GM12878 (cell line): ENCODE results near the gene CAMKMT. TPM values are rescaled to one million over a fixed set of nuclear protein-coding genes. Genes with fewer than 3 reads are reported as not detected.
"Not testable (repeated sequence)": the region's sequence is repeated elsewhere in the genome, so short reads cannot be mapped to it uniquely, and the experiment has no call there.

Experiments
- ATAC-seq: fragments of 200-7000 bp; cut with Tn5 transposase; 3 replicates; pipeline ENCODE4 v1.9.1; 2020; ENCODE audit warnings: mild to moderate bottlenecking, moderate library complexity
- BruUV-seq: library from RNA; stranded (reverse); fragments of 400-500 nt; replicated peaks from 2 replicates; lab custom pipeline; 2021; lab: Mats Ljungman, UMichigan
- CTCF ChIA-PET: fragments of 300-600 bp; sonication (Branson Sonifier 250); formaldehyde crosslinking; extraction: SDS; loops from one replicate; lab custom pipeline; 2021; ENCODE audit warnings: inconsistent platforms; lab: Yijun Ruan, JAX
- POLR2A ChIA-PET: fragments of 350-600 bp; formaldehyde crosslinking; extraction: SDS; loops from one replicate; lab custom pipeline; 2021; ENCODE audit warnings: inconsistent platforms; lab: Charles Lee
- RAD21 ChIA-PET: fragments of 300-600 bp; sonication (Branson Sonifier 250); formaldehyde crosslinking; loops from one replicate; lab custom pipeline; 2023; ENCODE audit warnings: antibody characterized with exemption; ENCODE audit not compliant: unreplicated experiment; lab: Charles Lee
- SMC1A ChIA-PET: fragments of 300-600 bp; sonication (Branson Sonifier 250); formaldehyde crosslinking; loops from one replicate; lab custom pipeline; 2023; ENCODE audit not compliant: unreplicated experiment, uncharacterized antibody; lab: Charles Lee
- DNase-seq: peaks from one replicate; pipeline ENCODE4 v3.0.0-alpha.2; 2011; ENCODE audit warnings: low read depth, low spot score
- FAIRE-seq: peaks from 3 replicates; lab custom pipeline; 2011; peaks lifted over from hg19 to GRCh38; lab: Jason Lieb, UNC
- H2AFZ ChIP-seq: 2 replicates; pipeline ENCODE4 v1.6.0; 2011; ENCODE audit warnings: low read depth, low read length, control low read depth; ENCODE audit not compliant: control insufficient read depth
- H3K27ac ChIP-seq: 2 replicates; pipeline ENCODE4 v1.5.1; 2011; ENCODE audit warnings: control low read depth; ENCODE audit not compliant: control insufficient read depth, insufficient read depth
- H3K27me3 ChIP-seq, 2 experiments: replicated peaks in 1 of 2; 2 replicates each; pipeline versions ENCODE4 v1.6.0 to v1.6.1; 2011; ENCODE audit warnings: low read length in 1 of 2; ENCODE audit not compliant: control insufficient read depth in 2 of 2, insufficient read depth in 2 of 2
- H3K36me3 ChIP-seq, 2 experiments: 2 replicates each; pipeline ENCODE4 v1.5.1; 2011; ENCODE audit warnings: low read length in 1 of 2; ENCODE audit not compliant: control insufficient read depth in 2 of 2, insufficient read depth in 2 of 2
- H3K4me1 ChIP-seq: 2 replicates; pipeline ENCODE4 v1.6.1; 2011; ENCODE audit warnings: mild to moderate bottlenecking, low read length, moderate library complexity, mixed read lengths; ENCODE audit not compliant: control insufficient read depth, insufficient read depth
- H3K4me2 ChIP-seq: 2 replicates; pipeline ENCODE4 v1.6.0; 2011; ENCODE audit warnings: control low read depth; ENCODE audit not compliant: control insufficient read depth, insufficient read depth
- H3K4me3 ChIP-seq: fragments of 200-600 bp; sonication (generic); 2 replicates; pipeline ENCODE4 v1.5.1; 2016
- H3K79me2 ChIP-seq: 2 replicates; pipeline ENCODE4 v1.6.0; 2011; ENCODE audit warnings: low read length; ENCODE audit not compliant: control insufficient read depth, insufficient read depth
- H3K9ac ChIP-seq: 2 replicates; pipeline ENCODE4 v1.8.0; 2011; ENCODE audit warnings: low read length, control low read depth, mixed read lengths; ENCODE audit not compliant: control insufficient read depth, insufficient read depth
- H3K9me3 ChIP-seq: replicated peaks from 3 replicates; pipeline ENCODE4 v1.5.1; 2011; ENCODE audit warnings: mild to moderate bottlenecking, low read length; ENCODE audit not compliant: control insufficient read depth, insufficient read depth
- H4K20me1 ChIP-seq: 2 replicates; pipeline ENCODE4 v1.6.0; 2011; ENCODE audit not compliant: control insufficient read depth, insufficient read depth
- CEBPB ChIP-seq, 2 experiments: fragments of 150-350 bp in 1 of 2; IDR thresholded peaks; 2 replicates each; pipeline ENCODE4 v1.6.1; 2012 to 2014; ENCODE audit warnings: low read depth in 2 of 2, low read length in 2 of 2, borderline replicate concordance in 1 of 2, inconsistent platforms in 1 of 2
- CREM ChIP-seq: IDR thresholded peaks from 2 replicates; pipeline ENCODE4 v1.6.1; 2014; ENCODE audit warnings: antibody characterized with exemption, low read depth
- ESRRA ChIP-seq: IDR thresholded peaks from 2 replicates; pipeline ENCODE4 v1.6.1; 2012; ENCODE audit warnings: mild to moderate bottlenecking, low read length, improper control_type of control experiment
- HCFC1 ChIP-seq: fragments of 150-350 bp; IDR thresholded peaks from 2 replicates; pipeline ENCODE4 v1.6.1; 2014; ENCODE audit warnings: low read length
- HDAC2 ChIP-seq: fragments of 200-600 bp; sonication (generic); IDR thresholded peaks from 2 replicates; pipeline ENCODE4 v1.6.1; 2017
- KAT2A ChIP-seq: conservative IDR thresholded peaks from 2 replicates; pipeline ENCODE4 v1.6.1; 2011; ENCODE audit warnings: low read depth, low read length; ENCODE audit not compliant: control insufficient read depth
- MEF2B ChIP-seq: fragments of 450-650 bp; IDR thresholded peaks from 2 replicates; pipeline ENCODE4 v1.6.1; 2018; ENCODE audit warnings: mild to moderate bottlenecking, moderate library complexity; ENCODE audit not compliant: partially characterized antibody, poor library complexity, severe bottlenecking
- MYC ChIP-seq: IDR thresholded peaks from 2 replicates; pipeline ENCODE4 v1.6.1; 2011; ENCODE audit warnings: mild to moderate bottlenecking, low read length, moderate library complexity, inconsistent platforms; ENCODE audit not compliant: insufficient read depth, insufficient replicate concordance, insufficient read length, severe bottlenecking
- RFX5 ChIP-seq: IDR thresholded peaks from 2 replicates; pipeline ENCODE4 v1.6.1; 2011; ENCODE audit warnings: low read depth, low read length, improper control_type of control experiment
- RUNX3 ChIP-seq: IDR thresholded peaks from 2 replicates; pipeline ENCODE4 v1.6.1; 2012; ENCODE audit warnings: low read length, inconsistent platforms
- SMAD1 ChIP-seq: fragments of 450-650 bp; IDR thresholded peaks from 2 replicates; pipeline ENCODE4 v1.6.1; 2018; ENCODE audit warnings: mild to moderate bottlenecking, low read depth; ENCODE audit not compliant: partially characterized antibody
- STAT1 ChIP-seq: fragments of 450-650 bp; conservative IDR thresholded peaks from 2 replicates; pipeline ENCODE4 v1.6.1; 2014; ENCODE audit warnings: antibody characterized with exemption, mild to moderate bottlenecking
- TARDBP ChIP-seq: IDR thresholded peaks from 2 replicates; pipeline ENCODE4 v1.6.1; 2016; ENCODE audit warnings: borderline replicate concordance
- WRNIP1 ChIP-seq: IDR thresholded peaks from 2 replicates; pipeline ENCODE4 v1.6.1; 2011; ENCODE audit warnings: low read depth, low read length, improper control_type of control experiment, borderline replicate concordance
- WGBS: methylation state at CpG from one replicate; pipeline ENCODE4 v1.1.6; 2016; ENCODE audit warnings: low lambda C conversion rate; ENCODE audit not compliant: insufficient replicate concordance, insufficient coverage; ENCODE audit errors: missing lambda C conversion rate; 5-methylcytosine and 5-hydroxymethylcytosine counted together
- in situ Hi-C: fragments of 300-500 bp; cut with MboI; formaldehyde crosslinking; loops from 9 replicates; pipeline ENCODE4 v1.14.3; 2018; ENCODE audit warnings: mixed read lengths
- intact Hi-C: fragments of 100-400 bp; cut with micrococcal nuclease; formaldehyde crosslinking; loops from one replicate; pipeline ENCODE4 v1.14.2; 2022; ENCODE audit not compliant: unreplicated experiment
- polyA plus RNA-seq, 11 experiments: library from polyadenylated mRNA; depleted of rRNA in 4 of 11; unstranded in 6 of 11; stranded (reverse) in 5 of 11; fragments of >200 nt; fragmentation: Nextera tagmentation in 4 of 11; fragmentation: Illumina TruSeq in 1 of 11; extraction: Ambion mirVana in 4 of 11; extraction: Trizol in 1 of 11; gene quantifications; 1 replicate in 1 of 11; 2 replicates in 10 of 11; pipeline versions ENCODE4 v1.2.1 to v1.2.3, GENCODE V29; 2011 to 2016; ENCODE audit warnings: inconsistent platforms in 2 of 11, missing spikeins in 2 of 11, low read depth in 1 of 11
- total RNA-seq, 4 experiments: library from RNA; depleted of rRNA in 3 of 4; stranded (reverse); fragments of >200 nt in 3 of 4; fragmentation: Illumina TruSeq in 1 of 4; extraction: Trizol in 1 of 4; gene quantifications; 2 replicates each; pipeline versions ENCODE4 v1.2.1 to v1.2.3, GENCODE V29; 2013 to 2021

Gene CAMKMT
- total and polyA plus RNA-seq, 10 of the 15 experiments (the other 5 are each of a cell fraction or from before 2014, with no cell fraction given) = 2.7 to 16.0 (median 11.8) TPM

- H2AFZ ChIP-seq, ATAC-seq, intact Hi-C loops, H3K4me2 ChIP-seq, H3K9me3 ChIP-seq, BruUV-seq, H3K4me3 ChIP-seq, H4K20me1 ChIP-seq, FAIRE-seq, H3K9ac ChIP-seq, POLR2A ChIA-PET, H3K27ac ChIP-seq, H3K4me1 ChIP-seq, H3K36me3 ChIP-seq, in situ Hi-C loops, H3K27me3 ChIP-seq, H3K79me2 ChIP-seq, DNase-seq: not testable (repeated sequence)
- RAD21 ChIA-PET = interaction anchor here (1.0 to 5.6 kb wide), 2 partner anchors 16 to 32 kb away, joined by 3 to 41 read pairs; no protein-coding TSS in a partner anchor
- SMC1A ChIA-PET = interaction anchor here (1.2 to 12.1 kb wide), 7 partner anchors 11 to 112 kb away, joined by 3 to 138 read pairs (median 6); no protein-coding TSS in a partner anchor
- CTCF ChIA-PET = interaction anchor here (0.7 to 2.6 kb wide), 3 partner anchors 12 to 116 kb away, joined by 3 to 6 read pairs (median 4); no protein-coding TSS in a partner anchor
- WGBS = 98% methylated on average over 2 of the region's 2 CpGs
Observed at GRCh38 chr2:44595615-44596014, 233.9 kb downstream of the CAMKMT start.

DNA sequence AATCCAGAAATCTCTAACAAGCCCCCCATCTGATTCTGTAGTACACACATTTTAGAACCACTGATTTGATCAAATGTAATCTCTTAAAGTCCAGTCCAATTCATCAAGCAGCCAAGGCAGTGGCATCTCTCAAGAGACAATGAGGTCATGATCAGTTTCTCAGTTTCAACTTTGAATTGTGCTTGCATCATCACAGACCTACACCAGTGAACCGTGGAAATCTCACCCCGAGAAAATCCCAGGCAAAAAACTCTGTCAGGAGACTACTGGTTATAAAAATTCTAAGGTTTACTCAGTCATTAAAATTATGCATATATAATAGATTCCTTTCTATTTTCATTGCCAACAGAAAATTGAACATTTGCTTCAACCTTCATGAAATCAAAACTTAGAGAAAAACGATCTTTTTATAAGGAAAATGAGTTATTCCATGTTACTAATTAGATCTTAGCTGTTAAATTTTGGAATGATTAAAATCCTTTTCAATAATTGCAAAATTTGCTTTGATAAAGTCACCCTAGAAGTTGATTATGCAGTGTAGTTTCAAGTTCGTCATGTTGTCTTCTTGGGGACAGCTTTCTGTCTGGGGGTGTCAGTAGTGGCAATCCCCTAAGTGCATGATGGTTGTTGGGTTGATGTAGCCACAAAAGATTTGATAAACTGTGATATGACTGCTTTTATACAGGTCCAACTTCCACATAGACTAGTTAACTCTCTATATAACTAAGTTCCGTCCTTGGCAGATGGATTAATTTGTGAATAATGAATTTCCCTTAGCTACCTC lies 235.0 kb downstream of the CAMKMT start:
- Histone ChIP-seq H3K27ac (no peak overlapping the region), H3K4me3 (no peak overlapping the region), H3K4me2 (no peak overlapping the region), H3K4me1 (peaks cover 3% of the 10 kb centered on the region; the same call in 1 of the 2 replicates), H3K9me3 (no peaks in the 10 kb centered on the region), H3K27me3 (no peaks in the 10 kb centered on the region), H4K20me1 (no peaks in the 10 kb centered on the region), H3K9ac (no peak overlapping the region), H2AFZ (no peak overlapping the region; the same call in 1 of the 2 replicates), H3K36me3 (no peaks in the 10 kb centered on the region), H3K79me2 (no peaks in the 10 kb centered on the region)
- ChIA-PET SMC1A (interaction anchor here (0.8 to 12.1 kb wide), 12 partner anchors 9 to 948 kb away, joined by 3 to 138 read pairs (median 4); no protein-coding TSS in a partner anchor), POLR2A (interaction anchor here (1.2 to 4.6 kb wide), 3 partner anchors 9 to 20 kb away, joined by 3 to 29 read pairs (median 4); no protein-coding TSS in a partner anchor), RAD21 (interaction anchor here (0.9 to 5.6 kb wide), 12 partner anchors 9 to 359 kb away, joined by 3 to 58 read pairs (median 4); no protein-coding TSS in a partner anchor), CTCF (interaction anchor here (0.6 to 1.6 kb wide), 10 partner anchors 13 to 354 kb away, joined by 3 to 6 read pairs (median 3); no protein-coding TSS in a partner anchor)
- DNase-seq (peak; percentile 53), FAIRE-seq (peak; percentile 79), ATAC-seq (peak; percentile 93)
- no TSS peak for BruUV-seq
- intact Hi-C loops (no loop called here), in situ Hi-C loops (no loop called here)
- WGBS = 34% methylated on average over 5 of the region's 5 CpGs
- TF ChIP-seq TARDBP (no peak), WRNIP1 (no peak), RFX5 (no peak), HDAC2 (no peak), KAT2A (no peak), MEF2B (peak; percentile 81), CREM (peak; percentile 67), CEBPB (IDR thresholded peaks at IDR 0.05; ENCODE audit: borderline replicate concordance in 1 of 2, low read depth in 2 of 2, low read length in 2 of 2) (peak in 1 of 2 experiments; percentile 52; a peak in 1 of 4 replicates), MYC (no peak), ESRRA (no peak), STAT1 (no peak), HCFC1 (no peak), RUNX3 (peak; percentile 28; the same call in 1 of the 2 replicates), SMAD1 (no peak)
